Retinal pigment epithelial cell (primary cell): ENCODE results near the gene ARAP1.

Experiments
- DNase-seq: peaks from one replicate; pipeline ENCODE4 v3.0.0-alpha.2; 2010; ENCODE audit warnings: low read depth
- H3K4me3 ChIP-seq: 2 replicates; pipeline ENCODE4 v1.5.1; 2011; ENCODE audit warnings: mild to moderate bottlenecking, low read length, control low read depth, moderate library complexity
- CTCF ChIP-seq: conservative IDR thresholded peaks from 2 replicates; pipeline ENCODE4 v1.5.1; 2011; ENCODE audit warnings: low read depth, low read length, control low read depth, inconsistent platforms

ARAP1 gene

GRCh38 chr11:72665911-72666472, 86.2 kb downstream of the ARAP1 start:
- H3K4me3 ChIP-seq: no peak overlapping the region
- TF ChIP-seq CTCF: no peak
- DNase-seq: no peak

- H3K4me3 ChIP-seq: no peak overlapping the region
- DNase-seq: no peak
- TF ChIP-seq CTCF: no peak
Measured at GRCh38 chr11:72662036-72662435, 90.2 kb downstream of the ARAP1 start.

- no peak overlapping the region for H3K4me3 ChIP-seq
- TF ChIP-seq CTCF: no peak
- no peak for DNase-seq
Measured at GRCh38 chr11:72661486-72661885, 90.7 kb downstream of the ARAP1 start.

DNA sequence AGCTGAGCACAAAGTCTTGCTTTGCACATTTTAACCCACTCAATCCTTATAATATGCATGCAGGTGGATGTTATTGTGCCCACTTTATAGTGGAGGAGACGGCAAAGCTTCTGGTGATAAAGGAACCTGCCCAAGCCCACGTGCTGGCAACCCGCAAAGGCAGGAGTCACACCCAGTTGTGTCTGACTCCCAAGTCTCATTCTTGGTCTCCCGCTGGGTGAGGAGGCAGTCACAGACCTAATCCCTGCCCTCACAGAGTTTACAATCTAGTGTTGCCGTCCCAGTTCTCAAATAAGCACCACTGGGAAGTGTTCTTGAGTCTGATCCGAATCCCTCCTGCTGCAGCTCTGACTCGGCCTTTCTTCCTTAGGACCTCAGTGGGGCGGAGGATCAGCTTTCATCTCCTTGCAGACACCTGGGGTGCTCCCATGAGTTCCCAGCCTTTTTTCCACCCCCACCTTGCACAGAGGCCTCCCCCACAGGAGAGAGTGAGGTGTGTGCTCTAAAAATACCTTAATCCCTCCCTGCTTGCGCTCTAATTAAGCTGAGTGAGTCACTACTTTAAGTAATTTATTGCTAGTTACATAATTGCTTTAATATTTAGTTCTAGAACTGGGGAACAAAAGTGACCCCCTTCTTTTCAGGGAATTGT, 93.1 kb downstream of the ARAP1 start:
- no peak for TF ChIP-seq CTCF
- DNase-seq: no peak
- no peak overlapping the region for H3K4me3 ChIP-seq

GRCh38 chr11:72657411-72658100, 94.7 kb downstream of the ARAP1 start:
- TF ChIP-seq CTCF: no peak
- no peak overlapping the region for H3K4me3 ChIP-seq
- no peak for DNase-seq

DNA sequence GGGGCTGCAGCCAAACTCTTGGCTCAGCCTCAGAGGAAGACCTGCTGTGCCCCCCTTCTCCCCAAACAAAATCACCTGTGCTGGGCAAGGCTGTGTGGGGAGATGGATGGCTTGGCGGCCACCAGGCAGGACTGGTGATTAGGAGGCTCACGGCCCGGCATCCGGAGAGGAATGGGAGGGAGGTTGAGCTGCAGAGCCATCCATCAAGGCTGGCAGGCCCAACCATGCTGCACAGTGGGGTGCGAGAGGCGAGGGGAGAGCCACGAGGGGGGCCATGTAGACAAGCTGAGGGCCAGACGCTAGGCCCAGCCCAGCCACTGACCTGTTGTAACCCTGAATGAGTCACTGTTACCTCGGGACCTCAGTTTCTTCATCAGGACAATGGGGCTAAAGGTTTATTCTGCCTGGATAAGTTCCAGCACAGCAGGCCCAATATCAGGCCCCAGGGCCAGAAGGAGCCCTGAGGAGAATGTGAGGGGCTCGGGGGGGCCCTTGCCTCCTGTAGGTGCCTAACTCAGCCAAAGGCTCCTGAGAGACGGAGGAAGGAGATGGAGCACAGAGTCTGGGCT, 96.2 kb downstream of the ARAP1 start:
- H3K4me3 ChIP-seq: no peak overlapping the region
- no peak for DNase-seq
- TF ChIP-seq CTCF: no peak
